K562 (cell line): ENCODE data around the gene TRIM71. TPM values are rescaled to one million over a fixed set of nuclear protein-coding genes. Genes with fewer than 3 reads are reported as not detected.

Experiments used
- ARID3B ChIP-seq: fragments of 250-450 bp; sonication (Bioruptor Pico); IDR thresholded peaks from 2 replicates; pipeline ENCODE4 v1.4.0; 2020; ENCODE audit warnings: borderline replicate concordance
- ASH1L ChIP-seq: fragments of 450-650 bp; IDR thresholded peaks from 2 replicates; pipeline ENCODE4 v1.6.1; 2018; ENCODE audit warnings: borderline replicate concordance, mild to moderate bottlenecking, low read depth; ENCODE audit not compliant: partially characterized antibody
- BACH1 ChIP-seq: fragments of 200-800 bp; sonication (Bioruptor generic); IDR thresholded peaks from 2 replicates; pipeline ENCODE4 v1.6.1; 2016; ENCODE audit warnings: missing genetic modification characterization, missing compliant biosample characterization
- CREB3L1 ChIP-seq: fragments of 450-650 bp; IDR thresholded peaks from 2 replicates; pipeline ENCODE4 v1.6.1; 2014; ENCODE audit warnings: low read depth, mild to moderate bottlenecking, moderate library complexity, borderline replicate concordance
- CXXC5 ChIP-seq: fragments of 250-450 bp; sonication (Bioruptor Pico); IDR thresholded peaks from 2 replicates; pipeline ENCODE4 v1.8.0; 2022; ENCODE audit warnings: inconsistent platforms, mild to moderate bottlenecking, moderate library complexity
- DEAF1 ChIP-seq: fragments of 450-650 bp; formaldehyde crosslinking; IDR thresholded peaks from 2 replicates; pipeline ENCODE4 v1.4.0; 2020; ENCODE audit warnings: mild to moderate bottlenecking, moderate library complexity
- EZH2 ChIP-seq: IDR thresholded peaks from 2 replicates; pipeline ENCODE4 v1.6.1; 2012; ENCODE audit warnings: low read depth, mild to moderate bottlenecking, inconsistent platforms, low read length, borderline replicate concordance
- MCM7 ChIP-seq, 2 experiments: fragments of 450-650 bp; IDR thresholded peaks; 2 replicates each; pipeline ENCODE4 v1.6.1; 2016 to 2018
- MEF2A ChIP-seq: IDR thresholded peaks from 2 replicates; pipeline ENCODE4 v1.6.1; 2011; ENCODE audit warnings: low read depth, mild to moderate bottlenecking, low read length, moderate library complexity; ENCODE audit not compliant: control insufficient read depth
- MTF1 ChIP-seq: fragments of 250-450 bp; sonication (Bioruptor Pico); IDR thresholded peaks from 2 replicates; pipeline ENCODE4 v1.9.0; 2021; ENCODE audit warnings: moderate library complexity, mild to moderate bottlenecking, inconsistent platforms, borderline replicate concordance
- NCOA2 ChIP-seq, 2 experiments: fragments of 450-650 bp; IDR thresholded peaks; 2 replicates each; pipeline ENCODE4 v1.6.1; 2018; ENCODE audit warnings: mild to moderate bottlenecking in 2 of 2, moderate library complexity in 1 of 2; ENCODE audit not compliant: partially characterized antibody in 2 of 2
- RBM34 ChIP-seq: fragments of 200-400 bp; formaldehyde crosslinking; IDR thresholded peaks from 2 replicates; pipeline ENCODE4 v1.6.1; 2018; ENCODE audit warnings: low read length, borderline replicate concordance; ENCODE audit not compliant: insufficient read depth
- SRSF1 ChIP-seq: fragments of 200-400 bp; formaldehyde crosslinking; IDR thresholded peaks from 2 replicates; pipeline ENCODE4 v1.6.1; 2017; ENCODE audit warnings: mild to moderate bottlenecking, low read depth, low read length, moderate library complexity
- TCF3 ChIP-seq: sonication (generic); formaldehyde crosslinking; IDR thresholded peaks from 2 replicates; pipeline ENCODE4 v1.4.0; 2020; ENCODE audit warnings: mild to moderate bottlenecking, missing genetic modification reagents
- ZBTB5 ChIP-seq: fragments of 450-650 bp; IDR thresholded peaks from 2 replicates; pipeline ENCODE4 v1.6.1; 2017; ENCODE audit warnings: antibody characterized with exemption
- ZNF384 ChIP-seq: IDR thresholded peaks from 2 replicates; pipeline ENCODE4 v1.6.1; 2012; ENCODE audit warnings: low read depth, low read length, improper control_type of control experiment
- ZNF639 ChIP-seq, 2 experiments: fragments of 200-800 bp in 1 of 2; sonication (Bioruptor generic) in 1 of 2; sonication (generic) in 1 of 2; formaldehyde crosslinking in 1 of 2; IDR thresholded peaks in 1 of 2; conservative IDR thresholded peaks in 1 of 2; 2 replicates each; pipeline versions ENCODE4 v1.5.0 to v1.6.1; 2016 to 2020; ENCODE audit warnings: missing compliant biosample characterization in 1 of 2, missing genetic modification characterization in 1 of 2, missing genetic modification reagents in 1 of 2
- polyA plus RNA-seq, 8 experiments: library from polyadenylated mRNA; depleted of rRNA in 4 of 8; stranded (reverse) in 5 of 8; unstranded in 3 of 8; fragments of >200 nt; fragmentation: Nextera tagmentation in 2 of 8; fragmentation: Illumina TruSeq in 1 of 8; extraction: Ambion mirVana in 2 of 8; extraction: Trizol in 1 of 8; gene quantifications; 2 replicates each; pipeline versions ENCODE4 v1.2.1 to v1.2.3, GENCODE V29; 2011 to 2014; ENCODE audit warnings: inconsistent platforms in 1 of 8, missing spikeins in 1 of 8
- total RNA-seq, 7 experiments: library from RNA; depleted of rRNA in 6 of 7; stranded (reverse); fragments of >200 nt in 6 of 7; fragmentation: Illumina TruSeq in 2 of 7; extraction: Trizol in 2 of 7; gene quantifications; 2 replicates each; pipeline versions ENCODE4 v1.2.1 to v1.2.3, GENCODE V29; 2011 to 2021; ENCODE audit warnings: low replicate concordance in 1 of 7

The TRIM71 gene
- total and polyA plus RNA-seq, 9 of the 15 experiments (the other 6 are each of a cell fraction or from before 2014, with no cell fraction given): 0.04 to 0.11 TPM; not detected in 7

- TF ChIP-seq DEAF1 (CRISPR knock-in tag) (no peak), ARID3B (CRISPR knock-in tag) (no peak), NCOA2 (IDR thresholded peaks at IDR 0.05; ENCODE audit: partially characterized antibody in 2 of 2) (no peak), BACH1 (tag) (no peak), MTF1 (CRISPR knock-in tag) (no peak), TCF3 (CRISPR knock-in tag) (no peak), MEF2A (no peak), EZH2 (peak; percentile 42; the same call in 1 of the 2 replicates), ZNF639 (CRISPR knock-in tag; conservative IDR thresholded peaks at IDR 0.05 in 1 of 2, IDR thresholded peaks at IDR 0.05 in 1 of 2) (no peak), ZNF384 (no peak), CREB3L1 (no peak), SRSF1 (no peak), MCM7 (IDR thresholded peaks at IDR 0.05) (no peak), RBM34 (no peak), ASH1L (no peak), ZBTB5 (no peak), CXXC5 (CRISPR knock-in tag) (peak; percentile 27; the same call in 1 of the 2 replicates)
Observed at GRCh38 chr3:32821686-32822296, 4.0 kb downstream of the TRIM71 start (continued).
